Upper lobe of left lung (tissue), 4 donors: ENCODE measurements around the gene EPO.

ENCODE experiments used
- POLR2AphosphoS5 ChIP-seq, 2 donors: sonication (generic); formaldehyde crosslinking; IDR thresholded peaks; one replicate each; pipeline ENCODE4 v1.5.1; 2017; ENCODE audit warnings: antibody characterized with exemption in 2 of 2
- TF ChIP-seq, protein P1 (sequence below), 6 experiments: fragments of 450-650 bp in 4 of 6; fragments of 200-600 bp in 2 of 6; sonication (generic) in 2 of 6; IDR thresholded peaks; one replicate each; pipeline ENCODE4 v1.5.1; 2016 to 2019; ENCODE audit warnings: antibody characterized with exemption in 6 of 6

DNA sequence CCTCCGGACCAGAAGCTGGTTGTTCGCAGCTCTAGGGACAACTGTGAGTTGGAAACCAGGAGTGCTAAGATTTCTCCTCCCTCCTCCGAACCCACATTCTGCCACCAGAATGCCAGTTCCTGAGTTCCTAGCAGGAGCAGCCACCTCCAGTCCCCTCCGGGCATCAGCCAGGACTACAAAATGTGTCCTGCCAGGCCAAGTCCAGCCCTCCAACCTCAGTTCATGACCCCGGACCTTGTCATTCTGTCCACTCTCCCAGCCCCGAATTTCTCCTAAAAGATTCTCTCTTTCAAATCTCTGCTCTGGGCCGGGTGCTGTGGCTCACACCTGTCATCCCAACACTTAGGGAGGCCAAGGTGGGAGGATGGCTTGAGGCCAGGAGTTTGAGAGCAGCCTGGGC is 15.5 kb downstream of the EPO start:
- TF ChIP-seq, protein P1, sequence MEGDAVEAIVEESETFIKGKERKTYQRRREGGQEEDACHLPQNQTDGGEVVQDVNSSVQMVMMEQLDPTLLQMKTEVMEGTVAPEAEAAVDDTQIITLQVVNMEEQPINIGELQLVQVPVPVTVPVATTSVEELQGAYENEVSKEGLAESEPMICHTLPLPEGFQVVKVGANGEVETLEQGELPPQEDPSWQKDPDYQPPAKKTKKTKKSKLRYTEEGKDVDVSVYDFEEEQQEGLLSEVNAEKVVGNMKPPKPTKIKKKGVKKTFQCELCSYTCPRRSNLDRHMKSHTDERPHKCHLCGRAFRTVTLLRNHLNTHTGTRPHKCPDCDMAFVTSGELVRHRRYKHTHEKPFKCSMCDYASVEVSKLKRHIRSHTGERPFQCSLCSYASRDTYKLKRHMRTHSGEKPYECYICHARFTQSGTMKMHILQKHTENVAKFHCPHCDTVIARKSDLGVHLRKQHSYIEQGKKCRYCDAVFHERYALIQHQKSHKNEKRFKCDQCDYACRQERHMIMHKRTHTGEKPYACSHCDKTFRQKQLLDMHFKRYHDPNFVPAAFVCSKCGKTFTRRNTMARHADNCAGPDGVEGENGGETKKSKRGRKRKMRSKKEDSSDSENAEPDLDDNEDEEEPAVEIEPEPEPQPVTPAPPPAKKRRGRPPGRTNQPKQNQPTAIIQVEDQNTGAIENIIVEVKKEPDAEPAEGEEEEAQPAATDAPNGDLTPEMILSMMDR (IDR thresholded peaks at IDR 0.05) = no peak
- no peak for TF ChIP-seq POLR2AphosphoS5 (IDR thresholded peaks at IDR 0.05)
